AG09309 (cell line): ENCODE data around the gene TCF4.

Experiments used
- DNase-seq: peaks from one replicate; pipeline ENCODE4 v3.0.0-alpha.2; 2010; ENCODE audit warnings: low read depth
- H3K4me3 ChIP-seq: 2 replicates; pipeline ENCODE4 v1.5.1; 2011; ENCODE audit warnings: mild to moderate bottlenecking, low read depth, low read length, moderate library complexity; ENCODE audit not compliant: control insufficient read depth
- TF ChIP-seq, protein P1 (sequence below): IDR thresholded peaks from 2 replicates; pipeline ENCODE4 v1.5.1; 2011; ENCODE audit warnings: mild to moderate bottlenecking, low read depth, low read length, inconsistent platforms; ENCODE audit not compliant: insufficient read depth, control insufficient read depth; ENCODE audit errors: missing control alignments

The TCF4 gene

DNA sequence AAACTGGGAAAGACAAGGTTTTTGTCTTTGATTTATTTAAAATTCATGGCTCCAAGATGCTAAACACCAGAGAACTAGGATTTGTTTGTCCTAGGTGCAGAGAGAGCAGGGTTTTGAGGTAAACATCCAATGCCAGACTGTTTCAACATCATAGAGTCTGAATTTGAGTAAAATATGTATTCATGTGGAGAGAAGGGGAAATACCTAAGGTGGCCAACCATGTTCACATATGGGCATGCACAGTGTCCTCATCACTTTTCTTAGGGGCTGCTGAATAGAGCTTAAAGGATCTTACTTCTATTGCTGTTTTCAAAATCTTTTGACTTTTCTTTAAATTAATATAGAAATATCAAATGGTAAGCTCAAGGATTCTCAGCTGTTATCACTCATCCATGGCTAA is 341.7 kb downstream of the TCF4 start:
- TF ChIP-seq, protein P1, sequence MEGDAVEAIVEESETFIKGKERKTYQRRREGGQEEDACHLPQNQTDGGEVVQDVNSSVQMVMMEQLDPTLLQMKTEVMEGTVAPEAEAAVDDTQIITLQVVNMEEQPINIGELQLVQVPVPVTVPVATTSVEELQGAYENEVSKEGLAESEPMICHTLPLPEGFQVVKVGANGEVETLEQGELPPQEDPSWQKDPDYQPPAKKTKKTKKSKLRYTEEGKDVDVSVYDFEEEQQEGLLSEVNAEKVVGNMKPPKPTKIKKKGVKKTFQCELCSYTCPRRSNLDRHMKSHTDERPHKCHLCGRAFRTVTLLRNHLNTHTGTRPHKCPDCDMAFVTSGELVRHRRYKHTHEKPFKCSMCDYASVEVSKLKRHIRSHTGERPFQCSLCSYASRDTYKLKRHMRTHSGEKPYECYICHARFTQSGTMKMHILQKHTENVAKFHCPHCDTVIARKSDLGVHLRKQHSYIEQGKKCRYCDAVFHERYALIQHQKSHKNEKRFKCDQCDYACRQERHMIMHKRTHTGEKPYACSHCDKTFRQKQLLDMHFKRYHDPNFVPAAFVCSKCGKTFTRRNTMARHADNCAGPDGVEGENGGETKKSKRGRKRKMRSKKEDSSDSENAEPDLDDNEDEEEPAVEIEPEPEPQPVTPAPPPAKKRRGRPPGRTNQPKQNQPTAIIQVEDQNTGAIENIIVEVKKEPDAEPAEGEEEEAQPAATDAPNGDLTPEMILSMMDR: no peak
- DNase-seq: no peak
- H3K4me3 ChIP-seq: no peak overlapping the region

DNA sequence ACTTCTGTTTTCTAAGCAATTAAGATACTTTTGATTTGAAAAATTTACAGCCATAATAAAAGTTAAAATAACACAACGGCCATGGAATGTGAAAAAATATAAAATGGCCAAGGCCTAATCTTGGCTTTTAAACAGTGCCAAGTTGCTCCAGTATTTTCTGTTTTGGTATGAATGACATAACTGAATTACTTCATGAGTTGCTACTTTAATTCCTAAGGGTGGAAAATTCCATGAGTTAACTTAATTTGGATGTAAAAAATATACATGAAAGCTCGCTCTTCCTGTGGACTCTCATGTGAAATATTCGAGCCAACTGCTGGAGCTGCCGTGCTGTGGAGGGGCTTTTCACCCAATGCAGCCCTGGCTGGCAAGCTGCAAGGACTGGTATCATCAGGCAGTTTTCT is 342.8 kb downstream of the TCF4 start:
- DNase-seq: no peak
- H3K4me3 ChIP-seq: no peak overlapping the region
- TF ChIP-seq, protein P1: no peak

DNA sequence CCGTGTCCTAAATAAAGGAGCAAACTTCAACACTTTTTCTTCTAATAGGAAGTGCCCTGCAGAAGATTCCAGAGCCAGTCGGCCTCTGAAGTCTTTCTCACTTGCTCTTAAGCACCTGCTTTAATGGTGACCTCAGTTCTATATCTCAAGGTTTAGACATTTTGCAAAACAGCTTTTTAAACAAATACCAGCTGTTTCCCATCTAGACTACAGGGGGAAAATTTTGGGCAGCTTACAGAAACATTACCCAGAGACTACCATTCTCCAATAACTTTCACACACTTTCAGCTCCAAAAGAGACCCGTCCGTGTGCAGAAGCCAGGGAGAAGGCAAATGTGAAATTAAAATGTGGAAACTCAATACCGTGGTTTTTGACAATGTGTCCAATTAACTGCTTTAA is 343.4 kb downstream of the TCF4 start:
- DNase-seq: no peak
- TF ChIP-seq, protein P1: no peak
- H3K4me3 ChIP-seq: no peak overlapping the region

DNA sequence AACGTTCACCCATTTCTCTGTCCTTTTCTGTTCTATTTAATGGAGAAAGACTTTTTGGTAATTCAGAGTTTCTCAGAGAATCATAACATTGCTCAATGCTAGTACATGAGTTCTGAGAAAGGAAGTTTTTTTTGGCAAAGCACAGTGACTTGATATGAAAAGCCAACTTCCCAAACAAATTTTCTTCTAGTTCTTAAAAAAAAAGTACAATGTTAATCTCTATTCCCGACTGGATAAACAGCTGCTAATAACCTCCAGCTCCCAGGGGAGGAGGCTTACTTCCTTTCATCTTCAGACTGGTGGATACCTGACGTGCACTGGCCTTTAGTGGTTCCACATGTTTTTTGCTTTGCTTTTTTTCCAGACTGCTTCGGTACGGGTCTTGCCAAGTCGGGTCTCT is 344.1 kb downstream of the TCF4 start:
- TF ChIP-seq, protein P1: no peak
- no peak overlapping the region for H3K4me3 ChIP-seq
- DNase-seq: peak; percentile 68

DNA sequence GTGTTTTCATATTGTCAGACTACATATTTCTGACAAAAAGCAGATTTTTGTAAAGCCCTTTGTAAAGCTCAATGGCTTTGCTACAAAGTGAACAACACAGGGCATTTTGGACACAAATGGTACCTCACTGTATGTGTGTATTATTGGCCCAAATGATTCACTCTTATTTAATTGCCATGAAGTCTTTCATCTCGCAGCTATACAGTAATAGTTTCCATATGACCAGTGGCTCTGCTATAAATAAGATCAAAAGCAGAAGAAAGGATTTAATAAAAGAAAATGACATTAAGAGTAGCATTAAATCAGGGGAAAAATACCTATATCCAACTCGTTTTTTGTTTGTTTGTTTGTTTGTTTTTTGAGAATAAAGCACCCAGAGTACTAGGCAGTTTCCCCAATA is 344.7 kb downstream of the TCF4 start:
- no peak overlapping the region for H3K4me3 ChIP-seq
- no peak for DNase-seq
- TF ChIP-seq, protein P1: no peak

DNA sequence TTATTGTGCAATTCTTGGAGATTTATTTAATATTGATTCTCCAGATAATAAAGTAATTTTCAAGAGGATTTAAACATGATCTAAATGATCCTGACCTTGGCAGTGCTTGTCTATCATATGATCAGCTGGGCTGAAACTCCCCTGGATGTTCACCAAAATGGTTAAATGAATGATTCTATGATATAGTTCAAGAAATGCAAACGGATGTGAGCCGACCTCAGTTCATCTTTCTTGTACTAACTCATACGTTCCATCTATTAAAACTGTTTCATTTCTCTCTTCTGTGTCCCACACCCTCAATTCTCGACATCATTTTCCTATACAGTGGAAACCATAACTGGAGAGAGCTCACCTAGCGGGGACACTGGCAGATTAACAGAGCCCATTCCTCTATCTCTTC is 347.0 kb downstream of the TCF4 start:
- DNase-seq: no peak
- H3K4me3 ChIP-seq: no peak overlapping the region
- TF ChIP-seq, protein P1: no peak

DNA sequence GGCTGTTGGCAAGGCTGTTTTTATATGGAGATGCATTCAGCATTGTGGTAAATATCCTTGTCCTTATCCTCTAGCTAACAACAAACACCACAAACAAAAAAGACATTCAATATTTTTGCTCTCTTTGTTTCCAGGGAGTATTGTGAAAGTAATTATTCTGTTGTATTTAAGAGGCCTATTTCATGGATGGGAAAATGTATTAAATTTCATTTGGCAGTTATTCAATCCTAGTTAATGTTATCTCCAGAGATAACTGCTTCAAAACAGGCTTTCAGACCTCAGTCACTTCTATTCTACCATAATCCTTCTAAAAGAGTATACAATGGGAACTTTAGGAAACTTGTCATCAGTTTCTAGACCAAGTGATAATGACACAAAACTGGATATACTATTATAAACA is 348.3 kb downstream of the TCF4 start:
- DNase-seq: no peak
- H3K4me3 ChIP-seq: no peak overlapping the region
- TF ChIP-seq, protein P1: no peak
